NCI-H345 treated with DMSO at 0.1 percent for 48 hours (cell line): ENCODE results near the gene PHC3.
A peak's percentile ranks its signal among the peaks of the same experiment; 100 is the strongest.
"Not testable (repeated sequence)": the region's sequence is repeated elsewhere in the genome, so short reads cannot be mapped to it uniquely, and the experiment has no call there.

Experiments
- DNase-seq: peaks from one replicate; lab custom pipeline; 2025; ENCODE audit not compliant: unreplicated experiment; lab: John Stamatoyannopoulos, UW

PHC3 gene

GRCh38 chr3:170180908-170181885 lies at the start of gene PHC3:
TSS of gene PHC3 (minus strand) at chr3:170181733. CDS start at chr3:170181715, 18 bp downstream.
- DNase-seq: peak; percentile 72

GRCh38 chr3:170228093-170228766 lies 46.7 kb upstream of the PHC3 start:
- DNase-seq: no peak

GRCh38 chr3:170226426-170226960 lies 45.0 kb upstream of the PHC3 start:
- no peak for DNase-seq

- no peak for DNase-seq
Observed at GRCh38 chr3:170225166-170225565, 43.6 kb upstream of the PHC3 start.

GRCh38 chr3:170222647-170223541 lies 41.4 kb upstream of the PHC3 start:
- peak; percentile 8 for DNase-seq

- DNase-seq: peak; percentile 73
Observed at GRCh38 chr3:170221924-170222646, 40.6 kb upstream of the PHC3 start, which contains the start of gene PRKCI. TSS of gene PRKCI (plus strand) at chr3:170222424. CDS start at chr3:170222670, 246 bp downstream.

- DNase-seq: no peak
Observed at GRCh38 chr3:170220871-170221270, 39.3 kb upstream of the PHC3 start.

- DNase-seq: no peak
Observed at GRCh38 chr3:170219850-170220249, 38.3 kb upstream of the PHC3 start.

GRCh38 chr3:170211668-170212067 lies 30.1 kb upstream of the PHC3 start:
- no peak for DNase-seq

GRCh38 chr3:170207717-170208116 lies 26.2 kb upstream of the PHC3 start:
- DNase-seq: no peak

GRCh38 chr3:170206164-170206762 lies 24.7 kb upstream of the PHC3 start:
- DNase-seq: not testable (repeated sequence)

GRCh38 chr3:170205302-170205701 lies 23.8 kb upstream of the PHC3 start:
- DNase-seq: no peak

- no peak for DNase-seq
Observed at GRCh38 chr3:170204509-170204908, 23.0 kb upstream of the PHC3 start.

GRCh38 chr3:170204023-170204472 lies 22.5 kb upstream of the PHC3 start:
- DNase-seq: no peak

- no peak for DNase-seq
Observed at GRCh38 chr3:170203457-170203856, 21.9 kb upstream of the PHC3 start.

GRCh38 chr3:170201527-170201926 lies 20.0 kb upstream of the PHC3 start:
- no peak for DNase-seq

- DNase-seq: no peak
Observed at GRCh38 chr3:170200987-170201386, 19.5 kb upstream of the PHC3 start.

GRCh38 chr3:170196833-170197232 lies 15.3 kb upstream of the PHC3 start:
- DNase-seq: no peak

- DNase-seq: not testable (repeated sequence)
Observed at GRCh38 chr3:170195759-170196158, 14.2 kb upstream of the PHC3 start.
